HG02588 (cell line): ENCODE measurements around the gene TF.

Source experiments
- ATAC-seq: cut with Tn5 transposase; IDR thresholded peaks from one replicate; pipeline ENCODE4 v1.9.1; 2021; ENCODE audit warnings: mild to moderate bottlenecking, moderate library complexity; ENCODE audit not compliant: unreplicated experiment

Gene TF

GRCh38 chr3:133804896-133805295 is 58.7 kb downstream of the TF start:
- ATAC-seq: no peak

GRCh38 chr3:133805384-133805701 is 59.1 kb downstream of the TF start:
- ATAC-seq: no peak

GRCh38 chr3:133805702-133806475 is 59.7 kb downstream of the TF start, which contains the start of gene SRPRB:
SRPRB (plus strand) TSS chr3:133805815; CDS start chr3:133805849, 34 bp downstream.
- peak; percentile 98 for ATAC-seq

- ATAC-seq: no peak
These were observed 66.7 kb downstream of the TF start for GRCh38 chr3:133812872-133813271.

GRCh38 chr3:133815386-133815785 is 69.2 kb downstream of the TF start:
- no peak for ATAC-seq

GRCh38 chr3:133820129-133820528 is 73.9 kb downstream of the TF start:
- ATAC-seq: no peak

GRCh38 chr3:133820889-133821675 is 74.9 kb downstream of the TF start:
- ATAC-seq: no peak

GRCh38 chr3:133821767-133822638 is 75.8 kb downstream of the TF start:
- ATAC-seq: no peak

- no peak for ATAC-seq
These were observed 78.8 kb downstream of the TF start for GRCh38 chr3:133824961-133825485.

- ATAC-seq: no peak
These were observed 80.0 kb downstream of the TF start for GRCh38 chr3:133825969-133826727.

GRCh38 chr3:133827136-133827535 is 80.9 kb downstream of the TF start:
- ATAC-seq: no peak

GRCh38 chr3:133827684-133828083 is 81.5 kb downstream of the TF start:
- no peak for ATAC-seq

GRCh38 chr3:133828576-133829309 is 82.5 kb downstream of the TF start:
- no peak for ATAC-seq

- ATAC-seq: no peak
These were observed 83.1 kb downstream of the TF start for GRCh38 chr3:133829310-133829707.

GRCh38 chr3:133830071-133830470 is 83.9 kb downstream of the TF start:
- ATAC-seq: no peak

- ATAC-seq: no peak
These were observed 86.0 kb downstream of the TF start for GRCh38 chr3:133831966-133832801.

GRCh38 chr3:133832802-133833144 is 86.6 kb downstream of the TF start:
- ATAC-seq: no peak

GRCh38 chr3:133833267-133833666 is 87.1 kb downstream of the TF start:
- no peak for ATAC-seq
